Ovary (tissue), 3 donors: ENCODE results near the gene MAN1A2.

ENCODE experiments used
- CTCF ChIP-seq, 3 donors: fragments of 450-650 bp in 2 of 3; fragments of 200-600 bp in 1 of 3; IDR thresholded peaks; one replicate each; pipeline versions ENCODE4 v1.5.1 to v1.8.0; 2016 to 2022; ENCODE audit warnings: antibody characterized with exemption in 3 of 3, mild to moderate bottlenecking in 1 of 3
- EP300 ChIP-seq: sonication (generic); formaldehyde crosslinking; IDR thresholded peaks from one replicate; pipeline ENCODE4 v1.6.1; 2017; ENCODE audit warnings: antibody characterized with exemption
- donor health status: DM: no; HTN: no; CAD: no.

GRCh38 chr1:117541585-117541984, 174.3 kb downstream of the MAN1A2 start:
- TF ChIP-seq CTCF (IDR thresholded peaks at IDR 0.05) (no peak), EP300 (no peak)
